Lung (tissue), 12 donors: ENCODE results near the gene PNMA8C. TPM values are rescaled to one million over a fixed set of nuclear protein-coding genes. Genes with fewer than 3 reads are reported as not detected.
"Not testable (repeated sequence)": the region's sequence is repeated elsewhere in the genome, so short reads cannot be mapped to it uniquely, and the experiment has no call there.

Experiments
- ATAC-seq: fragments of 200-7000 bp; cut with Tn5 transposase; one replicate; pipeline ENCODE4 v1.9.1; 2020; ENCODE audit warnings: moderate number of reproducible peaks; ENCODE audit not compliant: insufficient read depth, low FRiP score
- DNase-seq, 3 donors: peaks; one replicate each; pipeline ENCODE4 v3.0.0-alpha.2; 2013 to 2017
- H3K27ac ChIP-seq, 2 donors: one replicate each; pipeline ENCODE4 v1.5.1; 2013; ENCODE audit warnings: mild to moderate bottlenecking in 2 of 2, moderate library complexity in 2 of 2, control low read depth in 1 of 2, inconsistent platforms in 1 of 2, low read depth in 1 of 2, low read length in 1 of 2
- H3K27me3 ChIP-seq, 3 donors: one replicate each; pipeline ENCODE4 v1.5.1; 2013; ENCODE audit warnings: low read length in 2 of 3; ENCODE audit not compliant: control insufficient read depth in 3 of 3, insufficient read depth in 3 of 3
- H3K36me3 ChIP-seq, 4 donors: one replicate each; pipeline ENCODE4 v1.5.1; 2013; ENCODE audit warnings: low read length in 4 of 4, mild to moderate bottlenecking in 1 of 4, moderate library complexity in 1 of 4; ENCODE audit not compliant: control insufficient read depth in 4 of 4, insufficient read depth in 4 of 4
- H3K4me1 ChIP-seq, 5 donors: one replicate each; pipeline ENCODE4 v1.5.1; 2013; ENCODE audit warnings: low read length in 5 of 5, mild to moderate bottlenecking in 2 of 5, moderate library complexity in 1 of 5; ENCODE audit not compliant: control insufficient read depth in 5 of 5, insufficient read depth in 5 of 5
- H3K4me3 ChIP-seq: one replicate; pipeline ENCODE4 v1.5.1; 2013; ENCODE audit warnings: mild to moderate bottlenecking, control low read depth, moderate library complexity
- H3K9ac ChIP-seq, 2 donors: one replicate each; pipeline ENCODE4 v1.5.1; 2013; ENCODE audit warnings: low read length in 2 of 2, control low read depth in 1 of 2; ENCODE audit not compliant: insufficient read depth in 1 of 2
- H3K9me3 ChIP-seq, 4 donors: one replicate each; pipeline ENCODE4 v1.5.1; 2013; ENCODE audit warnings: low read length in 3 of 4, mild to moderate bottlenecking in 1 of 4, moderate library complexity in 1 of 4; ENCODE audit not compliant: control insufficient read depth in 4 of 4, insufficient read depth in 3 of 4
- WGBS, 2 donors: extraction: QIAGEN DNeasy Blood & Tissue Kit; methylation state at CpG; one replicate each; pipeline ENCODE4 v1.1.7; 2013; 5-methylcytosine and 5-hydroxymethylcytosine counted together
- polyA plus RNA-seq, 2 donors: library from polyadenylated mRNA; stranded (reverse); fragments of 200-250 nt; gene quantifications; one replicate each; pipeline ENCODE4 v1.2.1, GENCODE V29; 2013
- total RNA-seq, 2 donors: library from RNA; depleted of rRNA in 1 of 2; stranded (reverse); fragments of >200 nt in 1 of 2; gene quantifications; one replicate each; pipeline ENCODE4 v1.2.1, GENCODE V29; 2014 to 2021
- TF ChIP-seq, protein P1 (sequence below): IDR thresholded peaks from 2 replicates; pipeline ENCODE4 v1.5.1; 2012; ENCODE audit warnings: mild to moderate bottlenecking; ENCODE audit errors: control extremely low read depth, extremely low read depth
- donor health status: control.
- donor health status: control.
- donor health status: Bipolar disorder and iron deficiency.
- donor health status: healthy.
- donor health status: DM: yes; HTN: yes; CAD: no.

The PNMA8C gene
- total and polyA plus RNA-seq, 4 donors = 0.04 to 1.2 (median 0.47) TPM

DNA sequence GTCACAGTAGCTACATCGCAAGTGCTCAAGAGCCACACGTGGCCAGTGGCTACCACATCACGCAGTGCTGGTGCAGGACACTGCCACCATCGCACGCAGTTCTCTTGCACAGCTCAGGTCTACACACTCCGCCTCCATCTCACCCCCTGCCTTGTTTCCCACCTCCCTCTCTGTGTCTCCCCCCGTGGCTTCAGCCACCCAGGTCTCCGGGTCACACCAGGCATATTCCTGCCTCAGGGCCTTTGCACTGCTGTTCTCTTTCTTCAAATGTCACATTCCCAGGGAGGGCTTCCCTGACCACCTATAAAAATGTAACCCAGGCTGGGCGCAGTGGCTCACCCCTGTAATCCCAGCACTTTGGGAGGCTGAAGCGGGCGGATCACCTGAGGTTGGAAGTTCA lies 26.0 kb downstream of the PNMA8C start:
- H3K9me3 ChIP-seq = peaks cover 0 to 4% (median 0%) of the 10 kb centered on the region in 4 donors
- H3K36me3 ChIP-seq = no peaks in the 10 kb centered on the region
- no peak overlapping the region for H3K9ac ChIP-seq
- no peaks in the 10 kb centered on the region for H3K27me3 ChIP-seq
- TF ChIP-seq, protein P1, sequence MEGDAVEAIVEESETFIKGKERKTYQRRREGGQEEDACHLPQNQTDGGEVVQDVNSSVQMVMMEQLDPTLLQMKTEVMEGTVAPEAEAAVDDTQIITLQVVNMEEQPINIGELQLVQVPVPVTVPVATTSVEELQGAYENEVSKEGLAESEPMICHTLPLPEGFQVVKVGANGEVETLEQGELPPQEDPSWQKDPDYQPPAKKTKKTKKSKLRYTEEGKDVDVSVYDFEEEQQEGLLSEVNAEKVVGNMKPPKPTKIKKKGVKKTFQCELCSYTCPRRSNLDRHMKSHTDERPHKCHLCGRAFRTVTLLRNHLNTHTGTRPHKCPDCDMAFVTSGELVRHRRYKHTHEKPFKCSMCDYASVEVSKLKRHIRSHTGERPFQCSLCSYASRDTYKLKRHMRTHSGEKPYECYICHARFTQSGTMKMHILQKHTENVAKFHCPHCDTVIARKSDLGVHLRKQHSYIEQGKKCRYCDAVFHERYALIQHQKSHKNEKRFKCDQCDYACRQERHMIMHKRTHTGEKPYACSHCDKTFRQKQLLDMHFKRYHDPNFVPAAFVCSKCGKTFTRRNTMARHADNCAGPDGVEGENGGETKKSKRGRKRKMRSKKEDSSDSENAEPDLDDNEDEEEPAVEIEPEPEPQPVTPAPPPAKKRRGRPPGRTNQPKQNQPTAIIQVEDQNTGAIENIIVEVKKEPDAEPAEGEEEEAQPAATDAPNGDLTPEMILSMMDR = no peak
- DNase-seq (no peak), ATAC-seq (no peak)
- H3K4me3 ChIP-seq = no peak overlapping the region
- WGBS, 2 donors = 89 to 90% methylated on average over 11 of the region's 11 CpGs
- peaks cover 0 to 25% (median 5%) of the 10 kb centered on the region in 5 donors for H3K4me1 ChIP-seq
- no peak overlapping the region for H3K27ac ChIP-seq

DNA sequence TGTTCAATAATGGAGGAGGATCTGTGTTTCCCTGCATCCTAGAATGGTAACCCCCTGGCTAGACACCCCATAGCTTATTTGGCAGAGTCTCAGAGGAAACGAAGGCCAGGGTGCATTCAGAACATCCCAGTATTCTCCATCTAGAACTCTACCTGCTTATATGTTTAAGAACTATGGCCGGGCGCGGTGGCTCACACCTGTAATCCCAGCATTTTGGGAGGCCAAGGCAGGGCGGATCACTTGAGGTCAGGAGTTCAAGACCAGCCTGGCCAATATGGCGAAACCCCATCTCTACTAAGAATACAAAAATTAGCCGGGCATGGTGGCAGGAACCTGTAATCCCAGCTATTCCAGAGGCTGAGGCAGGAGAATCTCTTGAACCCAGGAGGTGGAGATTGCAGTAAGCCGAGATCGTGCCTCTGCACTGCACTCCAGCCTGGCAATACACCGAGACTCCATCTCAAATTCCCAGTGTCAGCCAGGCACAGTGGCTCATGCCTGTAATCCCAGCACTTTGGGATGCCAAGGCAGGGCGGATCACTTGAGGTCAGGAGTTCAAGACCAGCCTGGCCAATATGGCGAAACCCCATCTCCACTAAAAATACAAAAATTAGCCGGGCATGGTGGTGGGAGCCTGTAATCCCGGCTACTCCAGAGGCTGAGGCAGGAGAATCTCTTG lies 30.8 kb downstream of the PNMA8C start:
- DNase-seq, H3K27me3 ChIP-seq, ATAC-seq, H3K36me3 ChIP-seq, H3K9me3 ChIP-seq, H3K4me3 ChIP-seq, H3K27ac ChIP-seq, H3K9ac ChIP-seq: not testable (repeated sequence)
- peaks cover 0 to 17% (median 0%) of the 10 kb centered on the region in 5 donors for H3K4me1 ChIP-seq
- 91% methylated on average over 14 of the region's 14 CpGs for WGBS, 2 donors

DNA sequence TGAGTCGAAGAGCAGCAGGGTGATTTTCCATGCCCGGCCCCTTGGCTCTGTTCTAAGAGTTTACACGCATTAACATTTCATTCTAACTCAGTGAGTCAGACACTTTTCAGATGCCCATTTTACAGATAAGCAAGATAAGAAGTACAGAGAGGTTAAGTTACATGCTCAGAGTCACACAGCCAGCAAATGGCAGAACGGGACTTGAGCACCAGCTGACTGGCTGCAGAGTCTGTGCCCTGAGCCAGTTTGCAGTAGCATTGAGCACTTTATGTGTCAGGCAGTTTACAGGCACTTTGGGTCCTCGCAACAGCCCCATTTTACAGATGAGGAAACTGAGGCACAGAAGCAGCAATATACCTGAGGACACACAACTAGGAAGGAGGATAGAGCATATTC lies 34.3 kb downstream of the PNMA8C start:
- H3K9ac ChIP-seq = no peak overlapping the region
- no peaks in the 10 kb centered on the region for H3K9me3 ChIP-seq
- no peaks in the 10 kb centered on the region for H3K27me3 ChIP-seq
- no peak for DNase-seq
- no peak overlapping the region for H3K4me3 ChIP-seq
- TF ChIP-seq, protein P1 = no peak
- H3K36me3 ChIP-seq = peaks cover 4 to 29% (median 8%) of the 10 kb centered on the region in 4 donors
- WGBS, 2 donors = 85% methylated on average over 5 of the region's 5 CpGs
- H3K4me1 ChIP-seq = peaks cover 0 to 35% (median 5%) of the 10 kb centered on the region in 5 donors
- no peak overlapping the region for H3K27ac ChIP-seq
- ATAC-seq = no peak

DNA sequence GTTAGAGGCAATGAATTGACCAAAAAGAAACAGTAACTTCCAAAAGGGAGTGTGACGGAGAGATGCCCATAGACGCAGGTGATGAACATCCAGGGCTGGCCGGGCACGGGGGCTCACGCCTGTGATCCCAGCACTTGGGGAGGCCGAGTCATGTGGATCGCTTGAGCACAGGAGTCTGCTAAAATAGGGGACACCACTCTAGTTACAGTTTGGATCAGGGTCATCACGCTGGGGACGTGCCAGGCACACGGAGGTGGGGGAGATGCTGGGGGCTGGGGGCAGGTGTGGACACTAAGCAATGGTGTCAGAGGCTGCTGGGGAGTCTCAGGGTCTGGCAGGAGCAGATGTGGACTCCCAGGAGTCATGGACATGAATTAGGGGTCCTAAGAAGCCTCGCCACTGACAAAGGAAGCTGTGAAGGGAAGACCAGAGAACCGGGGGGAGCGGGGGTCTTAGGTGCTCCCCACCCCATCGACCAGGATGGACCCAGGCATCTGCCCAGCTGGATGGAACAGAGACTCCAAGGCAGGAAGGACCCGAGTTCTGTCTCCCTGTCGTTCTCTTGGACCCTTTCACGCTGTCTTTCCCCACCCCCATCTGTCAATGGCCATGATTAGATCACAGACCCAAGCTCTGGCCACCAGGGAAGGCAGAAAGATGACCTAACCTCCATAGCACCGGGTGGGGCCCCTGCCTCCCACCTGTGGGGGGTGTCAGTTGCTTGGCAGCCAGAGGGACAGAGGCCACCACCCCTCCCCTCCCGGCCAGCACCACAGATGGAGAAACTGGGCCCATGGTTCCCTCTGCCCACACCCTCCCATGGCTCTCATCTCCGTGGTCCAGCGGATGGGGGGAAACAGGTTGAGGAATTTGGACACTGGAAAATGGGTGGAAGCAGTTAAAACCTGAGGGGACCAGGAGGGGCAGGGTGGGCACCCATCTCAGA lies 35.0 kb downstream of the PNMA8C start:
- peaks cover 6 to 32% (median 12%) of the 10 kb centered on the region in 4 donors for H3K36me3 ChIP-seq
- 77 to 83% methylated on average over 21 of the region's 21 CpGs for WGBS, 2 donors
- ATAC-seq (no peak), DNase-seq (no peak)
- no peak overlapping the region for H3K4me3 ChIP-seq
- peaks cover 0 to 35% (median 5%) of the 10 kb centered on the region in 5 donors for H3K4me1 ChIP-seq
- H3K9ac ChIP-seq = no peak overlapping the region
- H3K27ac ChIP-seq = no peak overlapping the region
- no peaks in the 10 kb centered on the region for H3K27me3 ChIP-seq
- no peaks in the 10 kb centered on the region for H3K9me3 ChIP-seq
- TF ChIP-seq, protein P1 = no peak
